Amygdala (tissue), 56 donors: ENCODE results near the gene REPIN1.

Source experiments
- DNase-seq, 56 donors: peaks; one replicate each; lab custom pipeline; 2025; lab: John Stamatoyannopoulos, UW

The REPIN1 gene

DNA sequence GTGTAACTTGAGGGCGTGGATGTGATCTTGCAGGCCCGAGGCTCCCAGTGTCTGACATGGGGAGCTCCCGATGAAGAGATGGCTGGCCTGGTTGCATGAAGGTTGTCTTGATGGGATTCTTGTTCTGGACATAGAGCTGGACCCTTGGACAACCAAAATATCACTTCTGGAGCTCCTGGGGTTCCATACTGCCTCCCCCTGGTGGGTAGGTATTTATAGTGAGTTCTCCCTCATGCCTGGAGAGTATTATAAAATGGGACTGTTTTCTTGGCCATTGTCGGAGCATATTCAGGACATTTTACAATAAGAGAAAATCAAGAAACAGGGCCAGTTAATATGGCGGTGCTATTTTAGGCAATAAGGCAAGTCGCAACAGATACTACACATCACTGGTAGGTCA is 49.2 kb downstream of the REPIN1 start:
- DNase-seq, result no peak

- DNase-seq, result no peak
Observed at GRCh38 chr7:150420242-150420641, 51.6 kb downstream of the REPIN1 start.

GRCh38 chr7:150420987-150421674 is 52.5 kb downstream of the REPIN1 start:
- DNase-seq, result peak in 46 of 56 donors; percentile 22 to 87 (median 58)

DNA sequence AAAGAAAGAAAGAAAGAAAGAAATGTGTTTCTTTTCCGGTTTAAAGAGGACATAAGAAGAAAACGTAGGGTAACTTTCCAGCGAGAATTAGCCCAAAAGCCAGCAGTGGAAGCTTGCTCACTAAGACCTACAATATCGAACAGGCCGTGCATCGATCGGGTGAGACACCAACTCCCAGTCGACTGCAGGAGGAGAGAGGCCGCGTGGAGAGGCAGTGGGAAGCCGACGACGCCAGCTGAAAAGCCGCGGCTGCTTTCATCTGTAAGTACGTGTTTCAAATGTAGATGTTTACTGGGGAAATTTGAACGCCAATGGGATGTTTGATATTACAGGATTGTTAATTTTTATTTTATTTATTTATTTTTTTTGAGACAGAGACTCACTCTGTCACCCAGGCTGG is 53.2 kb downstream of the REPIN1 start:
- DNase-seq, result no peak
